Measurements from ENCODE around the gene BTBD16. TPM values are rescaled to one million over a fixed set of nuclear protein-coding genes. Genes with fewer than 3 reads are reported as not detected.

BTBD16 gene
- total and polyA plus RNA-seq, 2 of the 13 experiments (the other 11 are each of a cell fraction or from before 2014, with no cell fraction given): 5.0 to 11.9 TPM

GRCh38 chr10:122344741-122345258 is 73.7 kb downstream of the BTBD16 start (continued):
- peak in 1 of 2 experiments; percentile 54; a peak in 1 of 4 replicates for TF ChIP-seq HMGXB4 (CRISPR knock-in tag; IDR thresholded peaks at IDR 0.05; ENCODE audit: borderline replicate concordance in 1 of 2, low read depth in 1 of 2)
- peak; percentile 51; the same call in 1 of the 2 replicates for TF ChIP-seq MIER3 (CRISPR knock-in tag; IDR thresholded peaks at IDR 0.05; ENCODE audit: borderline replicate concordance)
- TF ChIP-seq ZNF292 (CRISPR knock-in tag; IDR thresholded peaks at IDR 0.05; ENCODE audit: borderline replicate concordance, low read depth): peak; percentile 59; the same call in 1 of the 2 replicates
- TF ChIP-seq ELF4 (CRISPR knock-in tag; IDR thresholded peaks at IDR 0.05; ENCODE audit: borderline replicate concordance): no peak
- TF ChIP-seq ELF1 (CRISPR knock-in tag; IDR thresholded peaks at IDR 0.05): 0 out of 2 replicates have a peak, but pooled peaks have one; percentile 17
- TF ChIP-seq KDM6A (CRISPR knock-in tag; IDR thresholded peaks at IDR 0.05; ENCODE audit: low read depth): peak; percentile 34; the same call in 1 of the 2 replicates
- peak; percentile 87 for TF ChIP-seq GATAD2A (CRISPR knock-in tag; IDR thresholded peaks at IDR 0.05)
- TF ChIP-seq ZNF430 (CRISPR knock-in tag; IDR thresholded peaks at IDR 0.05): peak; percentile 23; the same call in 1 of the 2 replicates
- no peak for TF ChIP-seq HNRNPK (IDR thresholded peaks at IDR 0.05; ENCODE audit: low read depth, low read length, poor library complexity, severe bottlenecking)
- TF ChIP-seq RXRB (CRISPR knock-in tag; IDR thresholded peaks at IDR 0.05; ENCODE audit: borderline replicate concordance): peak; percentile 97
- TF ChIP-seq ZKSCAN1 (IDR thresholded peaks at IDR 0.05; ENCODE audit: low read length): 0 out of 2 replicates have a peak, but pooled peaks have one; percentile 15
- no peak for TF ChIP-seq ZNF781 (CRISPR knock-in tag; IDR thresholded peaks at IDR 0.05; ENCODE audit: borderline replicate concordance, not compliant biosample characterization)
- TF ChIP-seq NRL (CRISPR knock-in tag; IDR thresholded peaks at IDR 0.05; ENCODE audit: borderline replicate concordance): no peak; the same call in 1 of the 2 replicates
- no peak for TF ChIP-seq ZNF563 (CRISPR knock-in tag; IDR thresholded peaks at IDR 0.05)
- no peak for TF ChIP-seq PLRG1 (conservative IDR thresholded peaks at IDR 0.05)
- TF ChIP-seq FOXA3 (CRISPR knock-in tag; IDR thresholded peaks at IDR 0.05): peak; percentile 66
- TF ChIP-seq ZMYM3 (CRISPR knock-in tag; IDR thresholded peaks at IDR 0.05): peak; percentile 73
- no peak for TF ChIP-seq ZNF782 (CRISPR knock-in tag; IDR thresholded peaks at IDR 0.05; ENCODE audit: borderline replicate concordance)
- no peak for TF ChIP-seq NFAT5 (CRISPR knock-in tag; IDR thresholded peaks at IDR 0.05)
- TF ChIP-seq ZNF574 (CRISPR knock-in tag; IDR thresholded peaks at IDR 0.05): peak; percentile 69; the same call in 1 of the 2 replicates

All from HepG2 (cell line).